Spleen (tissue), 11 donors: ENCODE measurements around the gene ELF1. TPM values are rescaled to one million over a fixed set of nuclear protein-coding genes. Genes with fewer than 3 reads are reported as not detected.

Experiments used
- DNase-seq: peaks from one replicate; pipeline ENCODE4 v3.0.0-alpha.2; 2020
- H3K27ac ChIP-seq, 8 donors: fragments of 200-600 bp; sonication (generic) in 7 of 8; 1 replicate in 4 of 8; 2 replicates in 4 of 8; pipeline versions ENCODE4 v1.5.0 to v1.8.0; 2016 to 2021; ENCODE audit warnings: inconsistent platforms in 4 of 8, mild to moderate bottlenecking in 4 of 8, moderate library complexity in 1 of 8
- H3K27me3 ChIP-seq, 7 donors: fragments of 200-600 bp; sonication (generic) in 6 of 7; replicated peaks in 1 of 7; 1 replicate in 4 of 7; 2 replicates in 3 of 7; pipeline versions ENCODE4 v1.5.0 to v1.8.0; 2016 to 2021; ENCODE audit warnings: inconsistent platforms in 3 of 7, mild to moderate bottlenecking in 1 of 7
- H3K36me3 ChIP-seq, 6 donors: fragments of 200-600 bp; sonication (generic) in 5 of 6; 1 replicate in 4 of 6; 2 replicates in 2 of 6; pipeline versions ENCODE4 v1.5.0 to v1.8.0; 2016 to 2021; ENCODE audit warnings: inconsistent platforms in 2 of 6
- H3K4me1 ChIP-seq, 6 donors: fragments of 200-600 bp; sonication (generic) in 5 of 6; 1 replicate in 3 of 6; 2 replicates in 3 of 6; pipeline versions ENCODE4 v1.5.0 to v1.8.0; 2016 to 2021; ENCODE audit warnings: inconsistent platforms in 3 of 6
- H3K4me3 ChIP-seq, 8 donors: fragments of 200-600 bp; sonication (generic) in 7 of 8; 1 replicate in 4 of 8; 2 replicates in 4 of 8; pipeline versions ENCODE4 v1.5.0 to v1.8.0; 2016 to 2021; ENCODE audit warnings: inconsistent platforms in 4 of 8, mild to moderate bottlenecking in 4 of 8, moderate library complexity in 2 of 8
- H3K9me3 ChIP-seq, 8 donors: fragments of 200-600 bp; sonication (generic) in 7 of 8; 1 replicate in 4 of 8; 2 replicates in 4 of 8; pipeline versions ENCODE4 v1.5.0 to v1.8.0; 2016 to 2021; ENCODE audit warnings: inconsistent platforms in 4 of 8
- POLR2A ChIP-seq, 3 donors: fragments of 450-650 bp; IDR thresholded peaks; one replicate each; pipeline ENCODE4 v1.5.1; 2017; ENCODE audit warnings: antibody characterized with exemption in 3 of 3, mild to moderate bottlenecking in 1 of 3
- POLR2AphosphoS5 ChIP-seq, 3 donors: sonication (generic); formaldehyde crosslinking; IDR thresholded peaks; one replicate each; pipeline ENCODE4 v1.5.1; 2017; ENCODE audit warnings: antibody characterized with exemption in 3 of 3
- WGBS, 5 donors: extraction: QIAGEN DNeasy Blood & Tissue Kit in 3 of 5; methylation state at CpG; one replicate each; pipeline versions ENCODE4 v1.1.5 to v1.1.7; 2013 to 2018; 5-methylcytosine and 5-hydroxymethylcytosine counted together
- intact Hi-C: fragments of 100-400 bp; cut with DNase I; formaldehyde crosslinking; loops from one replicate; pipeline ENCODE4 v1.15.0; 2023; ENCODE audit warnings: low total_unique reads
- polyA plus RNA-seq, 3 donors: library from polyadenylated mRNA; stranded (reverse); fragments of 200-250 nt; gene quantifications; one replicate each; pipeline ENCODE4 v1.2.1, GENCODE V29; 2013
- total RNA-seq, 7 donors: library from RNA; depleted of rRNA in 3 of 7; stranded (reverse); fragments of >200 nt in 3 of 7; fragmentation: NEBNext Ultra II Directional in 4 of 7; extraction: Animal tissue kit (Norgen Biotek cat#: 25700) in 4 of 7; gene quantifications; one replicate each; pipeline versions ENCODE4 v1.1.0 to v1.2.1, GENCODE V29; 2016 to 2021
- TF ChIP-seq, protein P1 (sequence below), 11 experiments: fragments of 200-600 bp in 7 of 11; fragments of 450-650 bp in 4 of 11; sonication (generic) in 4 of 11; IDR thresholded peaks in 8 of 11; conservative IDR thresholded peaks in 3 of 11; 1 replicate in 7 of 11; 2 replicates in 4 of 11; pipeline versions ENCODE4 v1.4.0 to v1.8.0; 2016 to 2021; ENCODE audit warnings: antibody characterized with exemption in 11 of 11, inconsistent platforms in 4 of 11, mild to moderate bottlenecking in 1 of 11
- donor health status: healthy with polysubstance abuse.
- donor health status: DM: no; HTN: no; CAD: no; lungs with moderate emphysema.
- donor health status: DM: no; HTN: no; CAD: no.
- donor health status: Bipolar disorder and iron deficiency.
- donor health status: healthy.
- donor health status: DM: no; HTN: no; CAD: no.
- donor health status: DM: yes; HTN: yes; CAD: no.

ELF1 gene
- total and polyA plus RNA-seq, 10 donors: 18.0 to 146 (median 116) TPM

DNA sequence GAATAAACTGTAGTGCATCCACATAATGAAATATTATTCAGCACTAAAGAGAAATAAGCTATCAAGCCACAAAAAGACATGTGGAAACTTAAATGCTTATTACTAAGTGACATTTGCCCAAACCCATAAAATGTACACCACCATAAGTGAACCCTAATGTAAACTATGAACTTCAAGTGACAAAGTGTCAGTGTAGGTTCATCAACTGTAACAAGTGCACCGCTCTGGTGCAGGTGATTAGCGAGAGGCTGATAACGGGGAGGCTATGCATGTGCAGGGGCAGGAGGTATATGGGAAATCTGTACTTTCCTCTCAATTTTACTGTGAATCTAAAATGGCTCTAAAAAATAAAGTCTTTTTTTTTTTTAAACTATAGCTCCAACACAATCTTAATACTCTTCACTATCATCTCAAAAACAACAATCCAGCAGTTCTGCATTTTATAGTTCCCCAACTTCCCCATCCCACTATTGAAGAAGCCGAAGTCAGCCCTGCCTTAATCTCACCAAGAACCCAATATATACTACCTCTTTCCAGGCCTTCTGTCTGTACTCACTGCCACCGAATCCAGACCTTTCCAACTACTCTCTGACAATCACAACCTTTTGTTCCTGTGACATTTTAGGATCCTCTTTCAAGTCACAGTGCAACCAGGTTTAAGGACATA lies 22.6 kb downstream of the ELF1 start:
- WGBS, 5 donors: 44 to 67% (median 58%) methylated on average over 5 of the region's 5 CpGs
- Histone ChIP-seq H3K4me1 (peaks cover 42 to 100% (median 81%) of the 10 kb centered on the region in 6 donors), H3K36me3 (peaks cover 0 to 28% (median 0%) of the 10 kb centered on the region in 6 donors), H3K27ac (peak overlapping the region in 5 of 8 donors; percentile 1 to 66 (median 52)), H3K27me3 (no peaks in the 10 kb centered on the region), H3K9me3 (no peaks in the 10 kb centered on the region), H3K4me3 (no peak overlapping the region)
- no peak for TF ChIP-seq POLR2A (IDR thresholded peaks at IDR 0.05)
- TF ChIP-seq, protein P1, sequence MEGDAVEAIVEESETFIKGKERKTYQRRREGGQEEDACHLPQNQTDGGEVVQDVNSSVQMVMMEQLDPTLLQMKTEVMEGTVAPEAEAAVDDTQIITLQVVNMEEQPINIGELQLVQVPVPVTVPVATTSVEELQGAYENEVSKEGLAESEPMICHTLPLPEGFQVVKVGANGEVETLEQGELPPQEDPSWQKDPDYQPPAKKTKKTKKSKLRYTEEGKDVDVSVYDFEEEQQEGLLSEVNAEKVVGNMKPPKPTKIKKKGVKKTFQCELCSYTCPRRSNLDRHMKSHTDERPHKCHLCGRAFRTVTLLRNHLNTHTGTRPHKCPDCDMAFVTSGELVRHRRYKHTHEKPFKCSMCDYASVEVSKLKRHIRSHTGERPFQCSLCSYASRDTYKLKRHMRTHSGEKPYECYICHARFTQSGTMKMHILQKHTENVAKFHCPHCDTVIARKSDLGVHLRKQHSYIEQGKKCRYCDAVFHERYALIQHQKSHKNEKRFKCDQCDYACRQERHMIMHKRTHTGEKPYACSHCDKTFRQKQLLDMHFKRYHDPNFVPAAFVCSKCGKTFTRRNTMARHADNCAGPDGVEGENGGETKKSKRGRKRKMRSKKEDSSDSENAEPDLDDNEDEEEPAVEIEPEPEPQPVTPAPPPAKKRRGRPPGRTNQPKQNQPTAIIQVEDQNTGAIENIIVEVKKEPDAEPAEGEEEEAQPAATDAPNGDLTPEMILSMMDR (IDR thresholded peaks at IDR 0.05 in 8 of 11, conservative IDR thresholded peaks at IDR 0.05 in 3 of 11): no peak
- peak in 1 of 3 donors; percentile 13 for TF ChIP-seq POLR2AphosphoS5 (IDR thresholded peaks at IDR 0.05)
- intact Hi-C loops: no loop called here
- DNase-seq: no peak

DNA sequence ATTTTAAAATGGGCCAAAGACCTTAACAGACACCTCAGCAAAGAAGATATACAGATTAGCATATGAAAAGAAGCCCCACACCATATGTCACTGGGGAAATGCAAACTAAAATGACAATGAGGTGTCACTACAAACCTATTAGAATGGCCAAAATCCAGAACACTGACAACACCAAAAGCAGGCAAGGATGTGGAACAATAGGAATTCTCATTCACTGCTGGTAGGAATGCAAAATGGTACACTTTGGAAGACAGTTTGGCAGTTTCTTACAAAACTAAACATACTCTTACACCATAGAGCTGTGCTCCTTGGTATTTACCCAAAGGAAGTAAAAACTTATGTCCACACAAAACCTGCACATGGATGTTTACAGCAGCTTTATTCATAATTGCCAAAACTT lies 23.1 kb downstream of the ELF1 start:
- no peaks in the 10 kb centered on the region for H3K9me3 ChIP-seq
- H3K4me3 ChIP-seq: no peak overlapping the region
- intact Hi-C loops: no loop called here
- DNase-seq: no peak
- peaks cover 42 to 100% (median 79%) of the 10 kb centered on the region in 6 donors for H3K4me1 ChIP-seq
- TF ChIP-seq POLR2AphosphoS5 (IDR thresholded peaks at IDR 0.05): no peak
- TF ChIP-seq POLR2A (IDR thresholded peaks at IDR 0.05): no peak
- TF ChIP-seq, protein P1 (IDR thresholded peaks at IDR 0.05 in 8 of 11, conservative IDR thresholded peaks at IDR 0.05 in 3 of 11): no peak
- peak overlapping the region in 4 of 8 donors; percentile 1 to 66 (median 56) for H3K27ac ChIP-seq
- no peaks in the 10 kb centered on the region for H3K27me3 ChIP-seq
- H3K36me3 ChIP-seq: peaks cover 0 to 28% (median 0%) of the 10 kb centered on the region in 6 donors

DNA sequence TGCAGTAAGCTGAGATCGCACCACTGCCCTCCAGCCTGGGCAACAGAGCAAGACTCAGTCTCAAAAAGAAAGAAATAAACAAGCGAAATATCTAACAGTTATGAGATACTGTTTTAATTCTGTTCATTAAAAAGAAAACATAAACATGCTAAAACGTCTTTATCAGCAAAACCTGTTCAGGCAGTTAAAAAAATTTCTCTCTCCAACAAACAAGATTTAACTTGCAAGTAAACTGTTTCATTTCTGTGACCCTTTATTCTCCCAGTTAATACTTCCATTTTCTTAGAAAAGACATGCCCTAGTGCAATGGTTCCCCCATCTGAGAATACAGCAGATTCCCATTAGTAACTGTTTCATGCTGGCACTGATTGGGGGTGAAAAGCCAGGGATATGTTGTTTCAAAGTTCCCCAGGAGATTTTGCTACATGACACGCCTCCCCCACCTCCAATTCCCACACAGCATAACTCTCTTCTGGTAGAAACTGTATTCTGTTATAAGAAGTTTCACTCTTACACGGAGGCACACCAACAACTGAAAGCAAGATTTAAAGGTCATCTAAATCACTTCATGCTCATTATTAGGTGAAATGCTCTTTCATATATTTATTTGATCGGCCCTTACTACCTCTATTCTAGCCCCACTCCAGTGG lies 24.4 kb downstream of the ELF1 start:
- intact Hi-C loops: no loop called here
- WGBS, 5 donors: 52 to 63% (median 62%) methylated on average over 6 of the region's 6 CpGs
- Histone ChIP-seq H3K9me3 (no peaks in the 10 kb centered on the region), H3K4me1 (peaks cover 41 to 100% (median 81%) of the 10 kb centered on the region in 6 donors), H3K27me3 (no peaks in the 10 kb centered on the region), H3K27ac (peak overlapping the region; percentile 17 to 73 (median 43)), H3K4me3 (peak overlapping the region in 1 of 8 donors; percentile 14), H3K36me3 (peaks cover 0 to 24% (median 0%) of the 10 kb centered on the region in 6 donors)
- TF ChIP-seq POLR2AphosphoS5 (IDR thresholded peaks at IDR 0.05) (no peak), POLR2A (IDR thresholded peaks at IDR 0.05) (no peak)
- TF ChIP-seq, protein P1 (IDR thresholded peaks at IDR 0.05 in 8 of 11, conservative IDR thresholded peaks at IDR 0.05 in 3 of 11): no peak
- DNase-seq: no peak

DNA sequence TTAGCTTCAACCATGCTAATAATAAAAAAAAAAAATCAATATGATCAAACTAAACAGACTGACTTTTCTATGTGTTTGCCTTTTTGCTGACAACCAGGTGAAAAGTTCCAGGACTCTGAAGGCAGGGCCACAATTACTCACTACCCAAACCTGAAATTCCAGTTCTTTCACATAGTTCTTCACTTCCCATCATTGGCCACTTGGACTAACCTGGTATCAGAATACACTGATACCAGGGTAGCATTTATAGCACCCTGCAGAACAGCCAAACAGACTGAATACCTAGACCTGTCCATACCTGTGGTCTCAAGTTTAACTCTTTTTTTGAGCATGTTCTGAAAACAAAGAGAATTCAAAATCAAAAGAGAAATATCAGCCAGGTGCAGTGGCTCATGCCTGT lies 25.1 kb downstream of the ELF1 start:
- H3K27ac ChIP-seq: peak overlapping the region in 5 of 8 donors; percentile 17 to 73 (median 53)
- H3K4me1 ChIP-seq: peaks cover 38 to 100% (median 84%) of the 10 kb centered on the region in 6 donors

More for the DNA sequence above, 25.1 kb downstream of the ELF1 start:
- intact Hi-C loops: no loop called here
- H3K9me3 ChIP-seq: no peaks in the 10 kb centered on the region
- TF ChIP-seq, protein P1 (IDR thresholded peaks at IDR 0.05 in 8 of 11, conservative IDR thresholded peaks at IDR 0.05 in 3 of 11): no peak
- TF ChIP-seq POLR2A (IDR thresholded peaks at IDR 0.05): no peak
- no peak for TF ChIP-seq POLR2AphosphoS5 (IDR thresholded peaks at IDR 0.05)
- H3K27me3 ChIP-seq: no peaks in the 10 kb centered on the region
- DNase-seq: no peak
- H3K36me3 ChIP-seq: peaks cover 0 to 18% (median 0%) of the 10 kb centered on the region in 6 donors
- H3K4me3 ChIP-seq: no peak overlapping the region
